T1000 (cell line): Measurements from ENCODE around the gene IKZF1.

ENCODE experiments used
- DNase-seq: peaks from one replicate; lab custom pipeline; 2025; ENCODE audit warnings: mixed read lengths; lab: John Stamatoyannopoulos, UW

The IKZF1 gene

GRCh38 chr7:50413561-50413960 lies 109.0 kb downstream of the IKZF1 start:
- DNase-seq: no peak

DNA sequence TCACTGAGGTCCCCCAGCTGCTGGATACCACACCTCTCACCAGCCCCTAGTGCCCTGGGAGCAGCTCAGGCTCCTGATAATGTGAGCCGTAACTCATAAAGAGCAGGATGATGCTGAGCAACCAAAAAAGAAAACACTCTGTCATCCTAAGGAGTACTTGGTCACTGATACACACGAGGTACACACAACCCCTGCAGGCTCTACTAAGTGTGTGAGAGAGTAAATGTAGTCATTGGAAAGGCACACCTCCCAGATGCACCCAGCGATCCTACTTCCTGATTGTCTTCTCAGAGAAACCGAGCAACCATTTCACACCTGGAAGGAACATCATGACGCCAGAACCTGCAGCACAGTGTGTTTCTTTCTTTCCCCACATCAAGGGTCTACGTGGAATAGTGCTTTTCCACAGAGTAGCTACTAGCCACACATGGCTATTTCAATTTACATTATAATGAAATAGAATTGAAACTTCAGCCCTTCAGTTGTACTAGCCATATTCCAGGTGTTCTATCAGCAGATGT lies 111.4 kb downstream of the IKZF1 start:
- DNase-seq: no peak

DNA sequence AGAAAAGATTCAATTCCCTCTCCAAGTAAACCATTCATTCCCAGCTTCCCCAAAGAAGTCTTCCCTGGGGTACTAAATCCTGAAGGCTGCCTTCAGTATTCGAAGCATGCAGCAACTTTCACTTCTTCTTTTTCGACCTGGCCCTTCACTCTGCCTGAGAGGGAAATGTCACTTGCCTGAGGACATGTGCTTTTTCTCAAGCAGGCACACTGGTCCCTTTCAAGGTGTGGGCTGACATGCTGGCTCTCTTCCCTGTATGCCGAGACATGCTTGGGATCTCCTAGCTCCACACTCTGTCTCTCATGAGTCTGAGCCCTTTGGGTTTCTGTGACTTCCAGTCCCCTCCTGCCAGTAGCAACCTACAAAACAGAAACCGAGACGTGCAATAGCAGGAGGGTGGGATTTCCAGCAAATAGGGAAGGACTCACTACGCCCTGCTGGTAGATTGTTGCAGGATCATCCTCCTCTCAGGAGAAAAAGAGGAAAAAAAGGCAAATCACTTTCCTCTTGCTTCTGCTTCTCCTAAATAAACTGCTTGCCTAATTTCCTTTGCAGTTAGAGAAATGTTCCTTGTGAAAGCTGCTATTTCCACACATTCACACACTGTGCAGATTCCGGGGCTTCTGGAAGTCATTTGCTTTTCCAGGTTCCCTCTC lies 112.1 kb downstream of the IKZF1 start:
- DNase-seq: no peak

GRCh38 chr7:50418086-50418515 lies 113.6 kb downstream of the IKZF1 start:
- peak; percentile 9 for DNase-seq

- no peak for DNase-seq
These were observed 114.2 kb downstream of the IKZF1 start for GRCh38 chr7:50418526-50419290.

GRCh38 chr7:50421043-50421442 lies 116.5 kb downstream of the IKZF1 start:
- DNase-seq: no peak

GRCh38 chr7:50422858-50423257 lies 118.3 kb downstream of the IKZF1 start:
- no peak for DNase-seq

DNA sequence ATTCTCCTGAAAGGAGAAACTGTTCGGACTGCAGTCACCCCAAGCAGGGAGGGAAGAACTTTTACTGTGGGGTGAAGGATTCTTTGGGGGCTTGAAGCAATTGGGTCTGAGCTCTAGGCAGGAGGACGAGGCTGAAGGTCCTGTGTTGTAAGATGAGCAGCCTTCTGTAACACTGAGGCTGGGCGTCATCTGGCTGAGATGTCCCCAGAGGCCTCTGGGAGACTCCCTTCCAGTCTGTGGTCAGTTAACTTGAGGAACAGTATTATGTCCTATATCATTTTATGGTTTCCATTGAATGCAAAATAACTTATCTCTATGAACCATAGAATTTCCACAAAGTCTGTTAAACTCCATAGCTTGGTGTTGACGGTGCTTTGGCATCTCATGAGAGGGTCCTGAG lies 119.3 kb downstream of the IKZF1 start:
- no peak for DNase-seq

GRCh38 chr7:50425318-50425717 lies 120.8 kb downstream of the IKZF1 start:
- no peak for DNase-seq

- DNase-seq: no peak
These were observed 121.9 kb downstream of the IKZF1 start for GRCh38 chr7:50426280-50427045.

DNA sequence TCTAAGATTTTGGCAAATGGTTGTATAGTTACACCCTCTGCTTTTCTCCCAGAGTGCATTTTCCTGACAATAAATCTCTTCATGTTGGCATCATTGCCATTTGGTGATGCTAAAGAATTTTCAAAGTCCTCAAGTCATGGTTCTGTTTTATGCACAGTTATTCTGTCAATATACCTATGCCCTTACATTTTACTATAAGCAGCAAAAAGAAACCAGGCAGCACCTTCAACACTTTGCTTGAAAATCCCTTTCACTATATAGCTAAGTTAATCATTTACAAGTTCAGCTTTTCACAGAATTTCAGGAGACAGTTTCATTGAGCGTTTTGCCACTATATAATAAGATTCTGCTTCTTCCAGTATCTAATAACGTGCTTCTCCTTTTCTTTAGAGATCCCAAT lies 123.0 kb downstream of the IKZF1 start:
- no peak for DNase-seq

GRCh38 chr7:50428911-50429310 lies 124.4 kb downstream of the IKZF1 start:
- DNase-seq: no peak

DNA sequence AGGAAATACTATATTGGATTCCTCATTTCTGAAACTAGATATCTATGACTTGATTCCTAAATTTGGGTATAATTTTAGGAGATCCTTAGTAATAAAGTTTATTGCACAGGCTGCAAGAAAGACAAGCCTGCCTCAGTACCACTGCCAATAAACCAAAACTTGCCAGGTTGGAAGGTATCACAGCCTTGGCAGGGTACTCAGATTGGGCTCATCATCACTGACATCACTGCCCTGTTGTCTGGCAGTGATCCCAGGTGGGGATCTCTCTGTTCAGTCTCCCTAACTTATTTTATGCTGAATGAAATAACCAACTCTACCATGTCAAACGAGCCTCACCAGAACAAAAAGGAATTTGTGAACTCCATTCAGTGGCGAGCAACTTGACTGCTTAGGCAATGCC lies 126.8 kb downstream of the IKZF1 start:
- DNase-seq: no peak

DNA sequence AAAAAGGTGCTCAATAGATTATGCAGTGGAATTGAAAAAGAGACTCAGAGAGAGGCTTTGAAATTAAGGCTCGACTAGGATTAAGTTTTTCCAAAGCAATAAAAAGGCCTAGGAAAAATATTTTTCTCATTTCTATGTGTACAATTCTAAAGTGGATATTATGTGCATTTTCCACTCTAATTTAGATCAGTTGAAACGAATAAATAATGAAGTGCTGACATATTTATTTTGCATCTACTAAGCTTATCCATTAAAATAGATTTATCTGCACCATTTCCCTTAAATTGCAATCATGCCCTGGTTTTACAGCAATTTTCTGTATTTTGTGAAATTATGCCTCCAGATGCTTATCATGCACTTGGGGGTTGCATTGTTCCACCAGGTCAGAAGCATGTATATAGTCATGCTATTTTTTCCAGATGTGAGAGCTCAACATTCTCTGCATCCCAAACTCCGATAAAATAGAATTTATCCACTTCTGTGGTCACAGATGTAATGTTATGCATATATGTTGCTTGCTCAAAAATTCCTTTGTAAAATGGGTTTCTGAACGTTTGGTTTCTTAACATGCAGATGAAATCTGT lies 127.3 kb downstream of the IKZF1 start:
- DNase-seq: no peak

DNA sequence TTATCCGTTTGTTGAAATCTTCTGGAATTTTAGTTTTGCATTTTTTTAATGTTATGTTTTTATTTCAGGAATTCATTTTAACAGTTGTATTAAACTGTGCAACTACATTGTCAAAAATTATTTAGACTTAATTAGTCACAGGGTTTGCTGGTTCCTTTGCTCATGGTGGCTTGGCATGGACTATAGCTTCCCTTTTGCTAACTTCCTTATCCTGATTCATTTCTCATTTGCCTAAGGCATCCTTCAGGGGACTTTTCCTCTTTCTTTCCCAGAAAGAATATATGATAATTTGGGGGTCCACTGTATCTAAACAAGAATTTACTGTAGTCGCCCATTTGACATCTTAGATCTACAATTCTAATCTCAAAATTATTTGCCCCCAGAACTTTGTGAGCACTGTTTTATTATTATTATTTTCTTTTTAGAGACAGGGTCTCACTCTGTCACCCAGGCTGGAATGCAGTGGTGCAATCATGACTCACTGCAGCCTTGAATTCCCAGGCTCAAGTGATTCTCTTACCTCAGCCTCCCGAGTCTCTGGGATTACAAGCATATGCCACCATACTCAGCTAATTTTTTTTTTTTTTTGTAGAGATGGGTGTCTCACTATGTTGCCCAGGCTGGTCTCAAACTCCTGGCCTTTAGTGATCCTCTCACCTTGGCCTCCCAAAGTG lies 131.8 kb downstream of the IKZF1 start:
- no peak for DNase-seq

DNA sequence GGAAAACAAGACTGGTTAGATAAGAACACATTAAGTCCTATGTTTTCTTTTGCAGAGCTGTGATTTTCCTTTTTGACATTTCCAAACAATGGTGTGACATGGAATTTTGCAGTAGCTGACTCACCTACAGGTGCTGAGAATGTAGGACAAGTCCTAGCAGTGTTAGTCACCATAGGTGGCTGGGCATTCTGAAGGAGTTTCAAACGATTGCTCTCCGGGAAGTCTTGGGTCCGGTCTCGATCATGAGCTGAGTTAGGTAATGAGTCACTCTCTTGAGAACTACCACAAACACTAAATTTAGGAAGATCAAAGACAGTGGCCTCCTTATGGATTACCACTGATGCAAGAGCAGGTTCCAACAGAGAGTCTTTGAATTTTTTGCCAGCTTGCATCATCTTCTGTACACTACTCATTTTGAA lies 142.0 kb downstream of the IKZF1 start:
- DNase-seq: peak; percentile 30

- no peak for DNase-seq
These were observed 144.3 kb downstream of the IKZF1 start for GRCh38 chr7:50448823-50449222.

GRCh38 chr7:50449501-50449880 lies 145.0 kb downstream of the IKZF1 start:
- no peak for DNase-seq

DNA sequence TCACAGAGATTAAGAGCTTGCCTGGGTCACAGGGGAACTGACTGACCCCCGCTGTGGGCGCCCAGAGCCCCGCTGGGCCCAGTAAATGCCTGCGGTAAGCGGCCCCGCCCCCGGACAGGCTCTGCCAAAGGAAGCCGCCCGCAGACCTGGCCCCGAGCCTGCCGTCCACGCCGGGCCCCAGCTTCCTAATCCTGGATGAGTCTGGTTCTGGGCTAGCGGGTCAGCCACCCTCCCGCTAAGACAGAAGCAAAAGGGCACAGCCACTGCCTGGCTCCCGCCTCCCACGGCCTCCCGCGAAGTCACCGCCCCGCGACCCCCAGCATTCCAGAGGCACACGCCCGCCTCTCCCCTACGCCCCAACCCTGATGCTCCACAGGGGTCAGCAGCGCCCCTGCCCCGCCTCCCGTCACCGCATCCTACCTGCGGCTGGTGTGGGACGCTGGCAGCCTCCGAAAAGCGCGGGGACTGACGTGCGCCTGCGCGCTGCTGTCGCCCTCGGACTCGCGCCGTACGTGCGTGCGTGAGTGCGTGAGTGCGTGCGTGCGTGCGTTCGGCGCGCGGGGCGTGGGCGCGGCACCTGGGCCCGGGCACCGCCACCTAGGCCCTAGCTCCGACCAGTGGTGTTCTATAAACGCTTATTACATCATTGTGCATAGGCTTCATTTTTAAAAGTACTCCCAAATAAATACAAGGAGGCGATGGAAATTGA lies 145.5 kb downstream of the IKZF1 start, which contains the start of gene FIGNL1:
FIGNL1 (minus strand) TSS at position 470 of the 709 bp plus-strand sequence. CDS start 3,063 bp downstream, outside the sequence.
- DNase-seq: peak; percentile 73

DNA sequence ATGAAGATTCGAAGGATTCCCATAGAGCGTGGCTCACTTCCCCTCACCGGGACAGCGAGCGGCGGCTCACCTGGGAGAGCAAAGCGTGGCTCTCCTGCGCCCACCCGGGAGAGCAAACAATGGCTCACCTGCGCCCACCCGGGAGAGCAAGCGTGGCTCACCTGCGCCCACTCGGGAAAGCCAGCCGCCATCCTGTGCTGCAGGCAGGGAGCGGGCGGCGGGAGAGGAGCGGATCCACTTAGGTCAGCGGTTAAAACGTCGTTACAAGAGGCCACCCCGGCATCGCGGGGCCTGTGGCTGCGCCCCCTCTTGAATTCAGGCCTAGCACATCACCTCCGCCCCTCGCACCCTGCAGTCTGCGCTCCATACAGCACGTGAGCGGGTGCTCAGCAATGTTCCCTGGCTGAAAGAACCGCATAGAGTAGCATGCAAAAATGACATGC lies 146.1 kb downstream of the IKZF1 start:
- DNase-seq: no peak
